Lung (tissue), 12 donors: Measurements from ENCODE around the gene GLRX. TPM values are rescaled to one million over a fixed set of nuclear protein-coding genes. Genes with fewer than 3 reads are reported as not detected.
A peak's percentile ranks its signal among the peaks of the same experiment; 100 is the strongest.

Source experiments
- ATAC-seq: fragments of 200-7000 bp; cut with Tn5 transposase; one replicate; pipeline ENCODE4 v1.9.1; 2020; ENCODE audit warnings: moderate number of reproducible peaks; ENCODE audit not compliant: insufficient read depth, low FRiP score
- DNase-seq, 3 donors: peaks; one replicate each; pipeline ENCODE4 v3.0.0-alpha.2; 2013 to 2017
- H3K27ac ChIP-seq, 2 donors: one replicate each; pipeline ENCODE4 v1.5.1; 2013; ENCODE audit warnings: mild to moderate bottlenecking in 2 of 2, moderate library complexity in 2 of 2, control low read depth in 1 of 2, inconsistent platforms in 1 of 2, low read depth in 1 of 2, low read length in 1 of 2
- H3K27me3 ChIP-seq, 3 donors: one replicate each; pipeline ENCODE4 v1.5.1; 2013; ENCODE audit warnings: low read length in 2 of 3; ENCODE audit not compliant: control insufficient read depth in 3 of 3, insufficient read depth in 3 of 3
- H3K36me3 ChIP-seq, 4 donors: one replicate each; pipeline ENCODE4 v1.5.1; 2013; ENCODE audit warnings: low read length in 4 of 4, mild to moderate bottlenecking in 1 of 4, moderate library complexity in 1 of 4; ENCODE audit not compliant: control insufficient read depth in 4 of 4, insufficient read depth in 4 of 4
- H3K4me1 ChIP-seq, 5 donors: one replicate each; pipeline ENCODE4 v1.5.1; 2013; ENCODE audit warnings: low read length in 5 of 5, mild to moderate bottlenecking in 2 of 5, moderate library complexity in 1 of 5; ENCODE audit not compliant: control insufficient read depth in 5 of 5, insufficient read depth in 5 of 5
- H3K4me3 ChIP-seq: one replicate; pipeline ENCODE4 v1.5.1; 2013; ENCODE audit warnings: mild to moderate bottlenecking, control low read depth, moderate library complexity
- H3K9ac ChIP-seq, 2 donors: one replicate each; pipeline ENCODE4 v1.5.1; 2013; ENCODE audit warnings: low read length in 2 of 2, control low read depth in 1 of 2; ENCODE audit not compliant: insufficient read depth in 1 of 2
- H3K9me3 ChIP-seq, 4 donors: one replicate each; pipeline ENCODE4 v1.5.1; 2013; ENCODE audit warnings: low read length in 3 of 4, mild to moderate bottlenecking in 1 of 4, moderate library complexity in 1 of 4; ENCODE audit not compliant: control insufficient read depth in 4 of 4, insufficient read depth in 3 of 4
- WGBS, 2 donors: extraction: QIAGEN DNeasy Blood & Tissue Kit; methylation state at CpG; one replicate each; pipeline ENCODE4 v1.1.7; 2013; 5-methylcytosine and 5-hydroxymethylcytosine counted together
- polyA plus RNA-seq, 2 donors: library from polyadenylated mRNA; stranded (reverse); fragments of 200-250 nt; gene quantifications; one replicate each; pipeline ENCODE4 v1.2.1, GENCODE V29; 2013
- total RNA-seq, 2 donors: library from RNA; depleted of rRNA in 1 of 2; stranded (reverse); fragments of >200 nt in 1 of 2; gene quantifications; one replicate each; pipeline ENCODE4 v1.2.1, GENCODE V29; 2014 to 2021
- TF ChIP-seq, protein P1 (sequence below): IDR thresholded peaks from 2 replicates; pipeline ENCODE4 v1.5.1; 2012; ENCODE audit warnings: mild to moderate bottlenecking; ENCODE audit errors: control extremely low read depth, extremely low read depth
- donor health status: control.
- donor health status: control.
- donor health status: Bipolar disorder and iron deficiency.
- donor health status: healthy.
- donor health status: DM: yes; HTN: yes; CAD: no.

The GLRX gene
- total and polyA plus RNA-seq, 4 donors = 23.1 to 300 (median 91.2) TPM

GRCh38 chr5:95850391-95850894, 27.9 kb upstream of the GLRX start:
- no peak for ATAC-seq
- H3K27ac ChIP-seq = no peak overlapping the region
- WGBS, 2 donors = 57 to 62% methylated on average over 5 of the region's 5 CpGs
- no peak overlapping the region for H3K9ac ChIP-seq
- no peaks in the 10 kb centered on the region for H3K4me1 ChIP-seq
- TF ChIP-seq, protein P1, sequence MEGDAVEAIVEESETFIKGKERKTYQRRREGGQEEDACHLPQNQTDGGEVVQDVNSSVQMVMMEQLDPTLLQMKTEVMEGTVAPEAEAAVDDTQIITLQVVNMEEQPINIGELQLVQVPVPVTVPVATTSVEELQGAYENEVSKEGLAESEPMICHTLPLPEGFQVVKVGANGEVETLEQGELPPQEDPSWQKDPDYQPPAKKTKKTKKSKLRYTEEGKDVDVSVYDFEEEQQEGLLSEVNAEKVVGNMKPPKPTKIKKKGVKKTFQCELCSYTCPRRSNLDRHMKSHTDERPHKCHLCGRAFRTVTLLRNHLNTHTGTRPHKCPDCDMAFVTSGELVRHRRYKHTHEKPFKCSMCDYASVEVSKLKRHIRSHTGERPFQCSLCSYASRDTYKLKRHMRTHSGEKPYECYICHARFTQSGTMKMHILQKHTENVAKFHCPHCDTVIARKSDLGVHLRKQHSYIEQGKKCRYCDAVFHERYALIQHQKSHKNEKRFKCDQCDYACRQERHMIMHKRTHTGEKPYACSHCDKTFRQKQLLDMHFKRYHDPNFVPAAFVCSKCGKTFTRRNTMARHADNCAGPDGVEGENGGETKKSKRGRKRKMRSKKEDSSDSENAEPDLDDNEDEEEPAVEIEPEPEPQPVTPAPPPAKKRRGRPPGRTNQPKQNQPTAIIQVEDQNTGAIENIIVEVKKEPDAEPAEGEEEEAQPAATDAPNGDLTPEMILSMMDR = no peak
- H3K27me3 ChIP-seq = peaks cover 0 to 2% (median 0%) of the 10 kb centered on the region in 3 donors
- no peaks in the 10 kb centered on the region for H3K9me3 ChIP-seq
- peak in 2 of 3 donors; percentile 33 to 58 for DNase-seq
- H3K4me3 ChIP-seq = no peak overlapping the region
- H3K36me3 ChIP-seq = no peaks in the 10 kb centered on the region

DNA sequence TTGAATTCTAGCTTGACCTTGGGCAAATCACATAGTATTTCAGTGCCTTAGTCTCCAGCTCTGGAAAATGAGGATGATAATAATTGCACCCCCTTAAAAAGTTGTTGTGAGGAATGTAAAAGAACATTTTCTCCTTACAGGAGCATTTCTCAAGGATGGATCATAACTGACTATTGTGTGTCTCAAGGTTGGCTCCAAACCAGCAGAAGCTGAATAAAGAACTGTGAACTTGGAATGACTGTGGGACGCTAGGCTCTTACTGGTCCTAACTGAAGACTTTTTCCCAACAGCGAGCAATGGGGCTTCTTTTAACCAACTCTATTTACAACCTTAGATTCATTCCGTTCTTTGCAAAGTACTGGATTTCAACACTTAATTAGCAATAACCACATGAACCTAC, 26.2 kb upstream of the GLRX start:
- Histone ChIP-seq H3K36me3 (no peaks in the 10 kb centered on the region), H3K9ac (no peak overlapping the region), H3K27ac (no peak overlapping the region), H3K4me3 (no peak overlapping the region), H3K4me1 (no peaks in the 10 kb centered on the region), H3K9me3 (no peaks in the 10 kb centered on the region), H3K27me3 (peaks cover 0 to 2% (median 0%) of the 10 kb centered on the region in 3 donors)
- no peak for DNase-seq
- WGBS, 2 donors = 47 to 67% methylated on average over 3 of the region's 3 CpGs
- TF ChIP-seq, protein P1 = no peak
- no peak for ATAC-seq

DNA sequence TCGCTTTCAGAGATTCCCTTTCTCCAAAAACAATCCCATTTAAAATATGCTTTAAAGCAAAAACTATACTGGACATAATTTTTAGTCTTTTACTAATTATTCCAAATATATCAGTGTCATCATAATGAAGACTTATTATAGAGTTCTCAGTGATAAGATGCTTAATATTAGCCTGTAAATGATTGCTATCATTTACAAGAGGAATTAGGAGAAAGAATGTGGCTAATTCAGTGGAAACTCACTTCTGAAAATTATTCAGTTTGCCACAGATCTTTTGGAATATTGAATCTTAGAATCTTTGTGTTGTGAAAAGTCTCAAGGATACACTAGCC, 24.7 kb upstream of the GLRX start:
- no peak for DNase-seq
- Histone ChIP-seq H3K4me3 (no peak overlapping the region), H3K36me3 (no peaks in the 10 kb centered on the region)

More for the DNA sequence above, 24.7 kb upstream of the GLRX start:
- TF ChIP-seq, protein P1 = no peak
- H3K9ac ChIP-seq = no peak overlapping the region
- no peak overlapping the region for H3K27ac ChIP-seq
- H3K27me3 ChIP-seq = peaks cover 0 to 2% (median 0%) of the 10 kb centered on the region in 3 donors
- WGBS, 2 donors = 20 to 31% methylated on average over 1 of the region's 1 CpG
- ATAC-seq = no peak
- H3K9me3 ChIP-seq = no peaks in the 10 kb centered on the region
- peaks cover 0 to 5% (median 0%) of the 10 kb centered on the region in 5 donors for H3K4me1 ChIP-seq
